Left lobe of liver (tissue), 2 donors: ENCODE results near the gene CHID1. TPM values are rescaled to one million over a fixed set of nuclear protein-coding genes. Genes with fewer than 3 reads are reported as not detected.

Experiments
- ATAC-seq: fragments of 200-7000 bp; cut with Tn5 transposase; one replicate; pipeline ENCODE4 v1.9.1; 2020; ENCODE audit warnings: mild to moderate bottlenecking, moderate library complexity
- DNase-seq: peaks from one replicate; pipeline ENCODE4 v3.0.0-alpha.2; 2020; ENCODE audit warnings: low spot score
- total RNA-seq: library from RNA; stranded (reverse); gene quantifications from one replicate; pipeline ENCODE4 v1.2.1, GENCODE V29; 2021
- donor health status: DM: no; HTN: no; CAD: no; lungs with moderate emphysema.
- donor health status: DM: no; HTN: yes; CAD: no.

Gene CHID1
- total RNA-seq, 1 donor from 2014 or later, result 146 TPM

DNA sequence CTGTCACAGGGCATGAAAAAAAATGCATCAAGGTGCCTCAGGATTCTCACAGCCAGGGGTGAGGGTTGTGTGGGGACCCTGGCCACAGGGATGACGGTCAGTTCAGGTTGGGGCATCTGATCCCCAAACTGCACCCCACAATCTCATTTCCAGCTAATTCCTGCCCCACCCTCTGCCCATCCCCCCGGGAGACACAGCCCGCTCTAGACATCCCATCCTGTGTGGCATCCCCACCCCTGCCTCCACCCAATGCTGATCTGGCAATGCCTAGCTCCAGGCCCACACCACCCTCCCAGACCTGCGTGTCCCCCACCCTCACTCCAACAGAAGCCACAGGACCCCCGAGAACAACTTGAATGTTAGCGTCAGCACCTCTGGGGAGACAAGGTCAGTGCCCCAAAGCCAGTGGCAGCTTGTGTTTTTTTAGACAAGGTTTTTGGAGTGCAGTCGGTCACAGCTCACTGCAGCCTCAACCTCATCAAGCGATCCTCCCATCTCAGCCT is 42.7 kb downstream of the CHID1 start:
- DNase-seq (no peak), ATAC-seq (no peak)

- DNase-seq, result no peak
Measured at GRCh38 chr11:866481-866880, 44.1 kb downstream of the CHID1 start.

GRCh38 chr11:865462-866430 is 44.9 kb downstream of the CHID1 start:
- no peak for DNase-seq
- peak; percentile 0 for ATAC-seq

More at GRCh38 chr11:866481-866880, 44.1 kb downstream of the CHID1 start:
- ATAC-seq, result peak; percentile 1

- DNase-seq (no peak), ATAC-seq (no peak)
Measured at GRCh38 chr11:864898-865297, 45.7 kb downstream of the CHID1 start.

GRCh38 chr11:863910-864827 is 46.4 kb downstream of the CHID1 start:
- peak; percentile 7 for ATAC-seq
- DNase-seq, result no peak

DNA sequence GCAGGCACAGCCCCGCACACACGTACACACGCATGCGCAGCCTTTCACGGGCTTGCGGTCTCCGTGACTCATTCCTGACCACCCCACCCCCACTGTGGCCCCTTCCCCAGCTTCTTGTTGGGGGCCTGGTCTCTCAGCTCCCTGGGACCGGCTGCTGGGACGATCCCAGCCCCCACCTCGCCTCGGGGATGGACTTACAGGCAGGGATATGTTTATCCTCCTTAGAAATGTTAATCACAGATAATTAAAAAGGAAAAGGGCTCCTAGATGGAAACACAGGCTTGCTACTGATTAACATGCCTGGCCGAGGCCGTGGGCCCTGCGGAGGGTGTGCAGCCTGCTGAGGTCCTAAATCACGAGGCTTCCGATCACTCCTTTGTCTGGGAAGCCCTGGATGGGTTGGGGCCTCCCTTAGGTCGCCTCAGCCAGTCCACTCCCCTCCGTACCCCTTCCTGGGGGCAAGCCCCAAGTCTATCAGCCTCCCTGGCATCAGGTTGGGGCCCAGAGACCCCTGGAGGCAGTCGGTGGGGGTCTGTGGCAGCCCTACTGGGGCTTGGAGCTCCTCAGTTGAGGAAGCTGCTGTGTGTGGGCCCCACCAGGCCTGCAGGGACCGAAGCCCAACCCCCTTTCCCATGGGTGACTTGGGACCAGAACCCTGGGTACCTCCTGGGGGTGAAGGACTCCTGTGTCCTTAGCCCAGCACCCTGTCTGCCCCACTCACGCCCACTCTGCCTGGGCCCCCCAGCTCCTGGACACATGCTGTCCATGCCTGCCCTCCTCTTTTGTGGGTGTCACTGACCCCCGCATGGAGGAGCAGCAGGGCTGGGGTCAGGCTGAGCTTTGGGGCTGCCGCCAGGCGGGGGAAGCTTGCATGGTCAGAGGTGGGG is 47.3 kb downstream of the CHID1 start:
- ATAC-seq (peak; percentile 1), DNase-seq (no peak)

- ATAC-seq (no peak), DNase-seq (no peak)
Measured at GRCh38 chr11:862696-863022, 48.0 kb downstream of the CHID1 start.

GRCh38 chr11:862081-862661 is 48.4 kb downstream of the CHID1 start:
- ATAC-seq, result peak; percentile 0
- DNase-seq, result peak; percentile 60

DNA sequence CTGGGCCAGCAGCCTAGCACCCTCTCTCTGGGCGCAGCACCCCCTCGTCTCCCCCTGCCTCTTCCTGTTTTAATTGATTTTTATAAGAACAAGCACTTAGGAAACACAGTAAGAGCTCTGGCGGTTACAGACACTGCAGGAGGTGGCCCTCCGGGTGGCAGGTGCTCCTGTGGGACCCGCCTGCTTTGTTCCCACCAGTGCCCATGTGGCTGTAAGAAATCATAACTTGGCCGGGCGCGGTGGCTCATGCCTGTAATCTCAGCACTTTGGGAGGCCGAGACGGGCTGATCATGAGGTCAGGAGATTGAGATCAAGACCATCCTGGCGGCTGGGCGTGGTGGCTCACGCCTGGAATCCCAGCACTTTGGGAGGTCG is 49.5 kb downstream of the CHID1 start:
- ATAC-seq, result no peak
- DNase-seq, result no peak

DNA sequence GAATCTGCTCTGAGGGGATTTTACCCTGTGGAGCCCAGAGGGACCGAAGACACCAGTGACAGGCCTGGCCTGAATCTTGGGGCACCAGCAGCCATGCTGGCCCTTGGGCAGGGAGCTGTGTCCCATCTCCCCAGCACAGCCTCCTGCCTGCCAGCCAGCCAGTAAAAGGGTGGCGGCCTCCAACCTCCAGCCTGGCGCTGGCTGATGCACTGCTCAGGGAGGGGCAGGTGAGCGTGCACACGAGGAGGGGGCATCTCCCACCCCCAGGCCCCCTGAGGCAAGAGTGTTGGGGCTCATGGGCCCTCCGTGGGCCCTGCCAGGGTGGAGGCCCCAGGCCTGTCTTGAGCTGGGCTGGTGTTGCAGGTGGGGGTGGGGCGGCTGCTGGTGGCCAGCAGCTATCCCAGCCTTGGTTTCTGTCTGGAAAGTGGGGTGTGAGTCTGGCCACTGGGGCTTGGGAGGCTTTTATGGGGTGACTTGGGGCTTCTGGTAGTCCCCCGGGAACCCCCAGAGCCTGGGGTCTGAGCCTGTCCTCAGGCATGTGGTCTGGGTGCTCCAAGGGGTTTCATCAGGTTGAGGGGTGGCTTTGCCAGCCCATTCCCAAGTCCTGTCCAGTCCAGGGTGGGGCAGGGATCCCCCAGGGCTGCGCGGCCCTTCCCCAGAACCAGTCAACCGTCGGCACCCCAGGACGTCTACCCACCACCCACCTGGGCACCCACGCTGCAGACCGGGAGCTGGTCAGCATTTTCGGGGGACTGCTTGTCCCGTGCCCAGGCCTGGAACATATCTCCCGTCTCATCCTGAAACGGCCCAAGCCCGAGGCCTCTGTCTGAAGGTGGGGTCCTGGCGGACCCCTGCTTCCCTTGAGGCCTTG is 50.1 kb downstream of the CHID1 start:
- no peak for DNase-seq
- peak; percentile 2 for ATAC-seq

GRCh38 chr11:859394-860131 is 51.0 kb downstream of the CHID1 start:
- peak; percentile 23 for ATAC-seq
- DNase-seq, result peak; percentile 63

DNA sequence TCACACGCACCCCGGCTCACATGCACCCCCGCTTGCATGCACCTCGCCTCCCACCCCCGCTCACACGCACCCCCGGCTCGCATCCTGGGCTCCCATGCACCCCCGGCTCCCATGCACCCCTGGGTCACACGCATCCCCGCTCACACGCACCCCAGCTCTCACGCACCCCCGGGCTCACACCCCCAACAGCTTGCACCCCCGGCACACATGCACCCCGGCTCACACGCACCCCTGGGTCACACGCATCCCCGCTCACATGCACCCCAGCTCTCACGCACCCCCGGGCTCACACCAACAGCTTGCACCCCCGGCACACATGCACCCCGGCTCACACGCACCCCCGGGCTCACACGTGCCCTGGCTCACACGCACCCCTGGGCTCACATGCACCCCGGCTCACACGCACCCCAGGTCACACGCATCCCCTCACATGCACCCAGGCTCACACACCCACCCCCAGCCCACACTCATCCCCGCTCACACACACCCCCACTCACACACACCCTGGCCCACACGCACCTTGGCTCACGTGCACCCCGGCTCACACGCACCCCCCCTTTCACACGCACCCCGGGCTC is 51.8 kb downstream of the CHID1 start:
- DNase-seq, result no peak
- no peak for ATAC-seq

DNA sequence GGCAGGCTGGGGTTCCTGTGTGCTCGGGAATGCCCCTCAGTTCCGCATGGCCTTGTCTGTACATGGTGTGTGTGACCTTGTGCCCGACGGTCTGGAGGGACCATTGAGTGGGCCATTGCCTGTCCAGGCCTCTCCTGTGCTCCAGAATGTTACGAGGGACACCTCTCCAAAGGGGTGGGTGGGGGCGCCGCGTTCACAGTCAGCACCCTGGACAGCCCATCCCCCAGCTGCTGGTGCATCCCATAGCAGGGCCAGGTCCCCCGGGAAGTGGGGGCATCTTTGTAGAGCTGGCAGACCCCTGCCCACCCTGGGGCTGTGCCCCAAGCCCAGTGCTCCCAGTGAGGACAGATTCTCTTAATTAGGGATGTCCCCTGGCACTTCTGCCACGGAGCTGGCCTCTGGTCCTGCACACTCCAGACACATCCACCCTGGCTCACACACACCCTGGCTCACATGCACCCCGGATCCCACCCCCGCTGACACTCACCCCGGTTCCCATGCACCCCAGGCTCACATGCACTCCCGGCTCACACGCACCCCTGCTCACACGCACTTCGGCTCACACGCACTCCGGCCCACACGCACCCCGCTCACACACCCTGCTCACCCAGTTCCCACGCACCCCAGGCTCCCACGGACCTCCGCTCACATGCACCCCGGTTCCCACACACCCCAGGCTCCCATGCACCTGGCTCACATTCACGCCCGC is 52.4 kb downstream of the CHID1 start:
- ATAC-seq (no peak), DNase-seq (no peak)

DNA sequence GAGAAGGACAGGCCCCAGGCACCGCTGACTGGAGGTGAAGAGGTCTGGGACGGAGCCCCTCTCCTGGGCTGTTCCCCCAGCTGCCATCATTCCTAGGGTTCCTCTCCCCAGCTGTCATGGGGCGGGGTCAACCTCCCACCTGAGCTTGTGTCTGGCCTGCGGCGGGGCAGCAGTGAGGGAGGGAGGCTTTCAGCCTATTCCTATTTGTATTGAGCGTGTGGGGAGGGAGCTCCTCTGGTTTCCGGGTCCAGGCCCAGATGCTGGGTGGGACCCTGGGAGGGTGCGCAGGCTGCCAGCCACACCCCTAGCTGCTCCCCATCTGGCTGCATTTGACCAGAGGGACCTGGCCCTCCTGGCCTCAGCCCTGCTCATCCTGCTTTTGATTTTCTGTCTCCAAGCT is 54.2 kb downstream of the CHID1 start:
- DNase-seq, result no peak
- no peak for ATAC-seq

DNA sequence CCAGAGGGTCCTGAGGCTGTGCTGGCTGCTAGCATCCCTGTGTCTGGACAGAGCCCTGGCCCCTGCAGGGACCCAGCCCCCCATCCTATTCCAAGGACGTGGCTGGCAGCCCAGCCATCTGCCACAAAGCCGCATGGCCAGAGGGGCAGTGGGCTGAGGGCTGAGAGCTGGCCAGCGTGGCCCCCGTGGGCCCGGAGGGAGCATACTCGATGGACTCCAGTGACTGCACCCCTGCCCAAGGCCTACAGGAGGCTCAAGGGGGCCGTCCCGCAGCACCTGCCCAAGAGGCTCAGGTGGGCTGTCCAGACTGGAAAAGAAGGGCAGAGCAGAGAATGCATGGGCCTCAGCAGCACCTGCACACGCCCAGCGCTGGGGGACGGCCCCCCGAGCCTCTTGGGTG is 54.8 kb downstream of the CHID1 start:
- no peak for ATAC-seq
- DNase-seq, result no peak

DNA sequence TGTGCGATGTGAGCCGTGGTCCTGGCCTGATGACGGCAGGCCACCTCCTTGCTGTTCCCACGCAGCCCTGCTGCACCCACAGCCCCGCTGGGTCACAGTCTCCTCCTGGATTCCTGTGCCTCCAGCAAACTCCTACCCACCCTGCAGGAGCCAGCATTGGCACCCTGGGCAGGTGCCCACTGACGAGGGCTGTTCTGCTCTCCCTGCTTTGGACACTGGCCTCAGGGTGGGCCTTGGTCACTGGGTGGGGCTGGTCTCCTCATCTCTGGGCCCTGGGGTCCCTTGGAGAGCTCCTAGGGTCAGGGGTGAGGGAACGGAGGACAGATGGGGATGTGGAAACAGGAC is 55.3 kb downstream of the CHID1 start:
- ATAC-seq (no peak), DNase-seq (no peak)

GRCh38 chr11:854601-855329 is 55.8 kb downstream of the CHID1 start:
- DNase-seq (no peak), ATAC-seq (no peak)
